SK-N-SH treated with all-trans-retinoic acid at 6 μM for 48 hours (cell line): ENCODE measurements around the gene ABHD17B.

Experiments
- ATAC-seq: fragments of 200-7000 bp; cut with Tn5 transposase; 3 replicates; pipeline ENCODE4 v1.9.1; 2020; ENCODE audit warnings: mild to moderate bottlenecking, moderate library complexity
- ARNTL ChIP-seq: fragments of 450-650 bp; formaldehyde crosslinking; IDR thresholded peaks from 2 replicates; pipeline ENCODE4 v1.5.0; 2020; ENCODE audit warnings: low read depth, mild to moderate bottlenecking, moderate library complexity, borderline replicate concordance
- BACH2 ChIP-seq: fragments of 250-450 bp; sonication (Bioruptor Pico); IDR thresholded peaks from 2 replicates; pipeline ENCODE4 v1.9.0; 2021; ENCODE audit warnings: mild to moderate bottlenecking, borderline replicate concordance
- CSDC2 ChIP-seq: fragments of 250-450 bp; sonication (Bioruptor Pico); IDR thresholded peaks from 2 replicates; pipeline ENCODE4 v1.5.0; 2020; ENCODE audit warnings: mild to moderate bottlenecking, moderate library complexity
- GLIS3 ChIP-seq: fragments of 250-450 bp; sonication (Bioruptor Pico); IDR thresholded peaks from 2 replicates; pipeline ENCODE4 v1.5.0; 2020; ENCODE audit warnings: mild to moderate bottlenecking, moderate library complexity
- ISL1 ChIP-seq: fragments of 250-450 bp; sonication (Bioruptor Pico); IDR thresholded peaks from 2 replicates; pipeline ENCODE4 v2.1.2; 2022; ENCODE audit warnings: mild to moderate bottlenecking, moderate library complexity
- OSR1 ChIP-seq: fragments of 250-450 bp; sonication (Bioruptor Pico); IDR thresholded peaks from 2 replicates; pipeline ENCODE4 v1.8.0; 2022; ENCODE audit warnings: moderate library complexity, mild to moderate bottlenecking, inconsistent platforms
- PPARA ChIP-seq: fragments of 250-450 bp; sonication (Bioruptor Pico); IDR thresholded peaks from 2 replicates; pipeline ENCODE4 v1.5.0; 2020; ENCODE audit warnings: mild to moderate bottlenecking, borderline replicate concordance
- SNAI2 ChIP-seq: fragments of 250-450 bp; sonication (Bioruptor Pico); IDR thresholded peaks from 2 replicates; pipeline ENCODE4 v1.5.0; 2020; ENCODE audit warnings: mild to moderate bottlenecking, moderate library complexity
- TCF4 ChIP-seq: fragments of 250-450 bp; sonication (Bioruptor Pico); IDR thresholded peaks from 2 replicates; pipeline ENCODE4 v1.8.0; 2021; ENCODE audit warnings: mild to moderate bottlenecking, moderate library complexity, borderline replicate concordance
- TOX ChIP-seq: fragments of 250-450 bp; sonication (Bioruptor Pico); IDR thresholded peaks from 2 replicates; pipeline ENCODE4 v1.8.0; 2021; ENCODE audit warnings: mild to moderate bottlenecking, moderate library complexity, borderline replicate concordance
- ZC3H10 ChIP-seq: fragments of 250-450 bp; sonication (Bioruptor Pico); IDR thresholded peaks from 2 replicates; pipeline ENCODE4 v1.5.1; 2021; ENCODE audit warnings: mild to moderate bottlenecking, moderate library complexity
- ZFP3 ChIP-seq: fragments of 250-450 bp; sonication (Bioruptor Pico); IDR thresholded peaks from 2 replicates; pipeline ENCODE4 v1.5.0; 2020; ENCODE audit warnings: mild to moderate bottlenecking, moderate library complexity
- ZFP30 ChIP-seq: fragments of 450-650 bp; formaldehyde crosslinking; IDR thresholded peaks from 2 replicates; pipeline ENCODE4 v1.5.0; 2022; ENCODE audit warnings: mild to moderate bottlenecking, moderate library complexity
- ZNF70 ChIP-seq: fragments of 450-650 bp; formaldehyde crosslinking; IDR thresholded peaks from 2 replicates; pipeline ENCODE4 v1.5.0; 2020; ENCODE audit warnings: mild to moderate bottlenecking, moderate library complexity
- ZNF8 ChIP-seq: fragments of 450-650 bp; formaldehyde crosslinking; IDR thresholded peaks from 2 replicates; pipeline ENCODE4 v1.5.0; 2020; ENCODE audit warnings: mild to moderate bottlenecking, moderate library complexity
- TF ChIP-seq, protein P1 (sequence below): fragments of 250-450 bp; sonication (Bioruptor Pico); IDR thresholded peaks from 2 replicates; pipeline ENCODE4 v1.5.0; 2020; ENCODE audit warnings: mild to moderate bottlenecking, moderate library complexity
- TF ChIP-seq, protein P2 (sequence below): fragments of 250-450 bp; sonication (Bioruptor Pico); IDR thresholded peaks from 2 replicates; pipeline ENCODE4 v1.8.0; 2020; ENCODE audit warnings: mild to moderate bottlenecking, moderate library complexity, borderline replicate concordance
- TF ChIP-seq, protein P3 (sequence below): fragments of 250-450 bp; sonication (Bioruptor Pico); IDR thresholded peaks from 2 replicates; pipeline ENCODE4 v1.8.0; 2021; ENCODE audit warnings: low read depth, mild to moderate bottlenecking, moderate library complexity, borderline replicate concordance
- TF ChIP-seq, protein P4 (sequence below): fragments of 250-450 bp; sonication (Bioruptor Pico); IDR thresholded peaks from 2 replicates; pipeline ENCODE4 v1.5.1; 2020; ENCODE audit warnings: low read depth, mild to moderate bottlenecking, moderate library complexity
- TF ChIP-seq, protein P5 (sequence below): fragments of 250-450 bp; sonication (Bioruptor Pico); IDR thresholded peaks from 2 replicates; pipeline ENCODE4 v1.5.1; 2021; ENCODE audit warnings: mild to moderate bottlenecking, moderate library complexity

The ABHD17B gene

DNA sequence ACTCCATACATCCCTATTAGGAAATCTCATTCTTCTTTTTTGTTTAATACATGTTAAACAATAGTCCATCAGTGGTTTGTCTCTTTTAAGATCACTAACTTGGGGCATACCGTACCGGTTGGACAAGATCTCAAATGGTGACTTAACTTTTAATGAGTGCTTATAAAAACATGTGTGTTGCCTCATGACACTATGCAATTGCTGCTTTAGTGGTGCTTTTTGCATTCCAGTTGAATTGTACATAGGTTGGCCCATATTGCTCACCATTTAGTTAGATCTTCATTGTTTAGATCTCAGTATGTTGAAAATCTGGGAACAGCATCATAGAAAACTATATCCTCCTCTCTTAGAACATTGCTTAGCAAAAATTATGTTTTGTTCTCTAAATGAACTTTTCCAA lies 18.2 kb upstream of the ABHD17B start:
- TF ChIP-seq OSR1 (CRISPR knock-in tag) (no peak), BACH2 (no peak), GLIS3 (CRISPR knock-in tag) (no peak), ZFP30 (CRISPR knock-in tag) (no peak), SNAI2 (CRISPR knock-in tag) (no peak), CSDC2 (CRISPR knock-in tag) (no peak), ARNTL (no peak), ISL1 (no peak), ZC3H10 (CRISPR knock-in tag) (no peak), ZNF70 (no peak), PPARA (CRISPR knock-in tag) (no peak), ZFP3 (no peak), TCF4 (CRISPR knock-in tag) (no peak)
- TF ChIP-seq, protein P1, sequence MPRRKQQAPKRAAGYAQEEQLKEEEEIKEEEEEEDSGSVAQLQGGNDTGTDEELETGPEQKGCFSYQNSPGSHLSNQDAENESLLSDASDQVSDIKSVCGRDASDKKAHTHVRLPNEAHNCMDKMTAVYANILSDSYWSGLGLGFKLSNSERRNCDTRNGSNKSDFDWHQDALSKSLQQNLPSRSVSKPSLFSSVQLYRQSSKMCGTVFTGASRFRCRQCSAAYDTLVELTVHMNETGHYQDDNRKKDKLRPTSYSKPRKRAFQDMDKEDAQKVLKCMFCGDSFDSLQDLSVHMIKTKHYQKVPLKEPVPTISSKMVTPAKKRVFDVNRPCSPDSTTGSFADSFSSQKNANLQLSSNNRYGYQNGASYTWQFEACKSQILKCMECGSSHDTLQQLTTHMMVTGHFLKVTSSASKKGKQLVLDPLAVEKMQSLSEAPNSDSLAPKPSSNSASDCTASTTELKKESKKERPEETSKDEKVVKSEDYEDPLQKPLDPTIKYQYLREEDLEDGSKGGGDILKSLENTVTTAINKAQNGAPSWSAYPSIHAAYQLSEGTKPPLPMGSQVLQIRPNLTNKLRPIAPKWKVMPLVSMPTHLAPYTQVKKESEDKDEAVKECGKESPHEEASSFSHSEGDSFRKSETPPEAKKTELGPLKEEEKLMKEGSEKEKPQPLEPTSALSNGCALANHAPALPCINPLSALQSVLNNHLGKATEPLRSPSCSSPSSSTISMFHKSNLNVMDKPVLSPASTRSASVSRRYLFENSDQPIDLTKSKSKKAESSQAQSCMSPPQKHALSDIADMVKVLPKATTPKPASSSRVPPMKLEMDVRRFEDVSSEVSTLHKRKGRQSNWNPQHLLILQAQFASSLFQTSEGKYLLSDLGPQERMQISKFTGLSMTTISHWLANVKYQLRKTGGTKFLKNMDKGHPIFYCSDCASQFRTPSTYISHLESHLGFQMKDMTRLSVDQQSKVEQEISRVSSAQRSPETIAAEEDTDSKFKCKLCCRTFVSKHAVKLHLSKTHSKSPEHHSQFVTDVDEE (CRISPR knock-in tag), result no peak
- TF ChIP-seq, protein P2, sequence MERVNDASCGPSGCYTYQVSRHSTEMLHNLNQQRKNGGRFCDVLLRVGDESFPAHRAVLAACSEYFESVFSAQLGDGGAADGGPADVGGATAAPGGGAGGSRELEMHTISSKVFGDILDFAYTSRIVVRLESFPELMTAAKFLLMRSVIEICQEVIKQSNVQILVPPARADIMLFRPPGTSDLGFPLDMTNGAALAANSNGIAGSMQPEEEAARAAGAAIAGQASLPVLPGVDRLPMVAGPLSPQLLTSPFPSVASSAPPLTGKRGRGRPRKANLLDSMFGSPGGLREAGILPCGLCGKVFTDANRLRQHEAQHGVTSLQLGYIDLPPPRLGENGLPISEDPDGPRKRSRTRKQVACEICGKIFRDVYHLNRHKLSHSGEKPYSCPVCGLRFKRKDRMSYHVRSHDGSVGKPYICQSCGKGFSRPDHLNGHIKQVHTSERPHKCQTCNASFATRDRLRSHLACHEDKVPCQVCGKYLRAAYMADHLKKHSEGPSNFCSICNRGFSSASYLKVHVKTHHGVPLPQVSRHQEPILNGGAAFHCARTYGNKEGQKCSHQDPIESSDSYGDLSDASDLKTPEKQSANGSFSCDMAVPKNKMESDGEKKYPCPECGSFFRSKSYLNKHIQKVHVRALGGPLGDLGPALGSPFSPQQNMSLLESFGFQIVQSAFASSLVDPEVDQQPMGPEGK (CRISPR knock-in tag), result no peak
- TF ChIP-seq, protein P3, sequence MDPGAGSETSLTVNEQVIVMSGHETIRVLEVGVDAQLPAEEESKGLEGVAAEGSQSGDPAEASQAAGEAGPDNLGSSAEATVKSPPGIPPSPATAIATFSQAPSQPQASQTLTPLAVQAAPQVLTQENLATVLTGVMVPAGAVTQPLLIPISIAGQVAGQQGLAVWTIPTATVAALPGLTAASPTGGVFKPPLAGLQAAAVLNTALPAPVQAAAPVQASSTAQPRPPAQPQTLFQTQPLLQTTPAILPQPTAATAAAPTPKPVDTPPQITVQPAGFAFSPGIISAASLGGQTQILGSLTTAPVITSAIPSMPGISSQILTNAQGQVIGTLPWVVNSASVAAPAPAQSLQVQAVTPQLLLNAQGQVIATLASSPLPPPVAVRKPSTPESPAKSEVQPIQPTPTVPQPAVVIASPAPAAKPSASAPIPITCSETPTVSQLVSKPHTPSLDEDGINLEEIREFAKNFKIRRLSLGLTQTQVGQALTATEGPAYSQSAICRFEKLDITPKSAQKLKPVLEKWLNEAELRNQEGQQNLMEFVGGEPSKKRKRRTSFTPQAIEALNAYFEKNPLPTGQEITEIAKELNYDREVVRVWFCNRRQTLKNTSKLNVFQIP (CRISPR knock-in tag), result no peak
- TF ChIP-seq, protein P4, sequence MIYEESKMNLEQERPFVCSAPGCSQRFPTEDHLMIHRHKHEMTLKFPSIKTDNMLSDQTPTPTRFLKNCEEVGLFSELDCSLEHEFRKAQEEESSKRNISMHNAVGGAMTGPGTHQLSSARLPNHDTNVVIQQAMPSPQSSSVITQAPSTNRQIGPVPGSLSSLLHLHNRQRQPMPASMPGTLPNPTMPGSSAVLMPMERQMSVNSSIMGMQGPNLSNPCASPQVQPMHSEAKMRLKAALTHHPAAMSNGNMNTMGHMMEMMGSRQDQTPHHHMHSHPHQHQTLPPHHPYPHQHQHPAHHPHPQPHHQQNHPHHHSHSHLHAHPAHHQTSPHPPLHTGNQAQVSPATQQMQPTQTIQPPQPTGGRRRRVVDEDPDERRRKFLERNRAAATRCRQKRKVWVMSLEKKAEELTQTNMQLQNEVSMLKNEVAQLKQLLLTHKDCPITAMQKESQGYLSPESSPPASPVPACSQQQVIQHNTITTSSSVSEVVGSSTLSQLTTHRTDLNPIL (CRISPR knock-in tag), result no peak
- no peak for ATAC-seq

DNA sequence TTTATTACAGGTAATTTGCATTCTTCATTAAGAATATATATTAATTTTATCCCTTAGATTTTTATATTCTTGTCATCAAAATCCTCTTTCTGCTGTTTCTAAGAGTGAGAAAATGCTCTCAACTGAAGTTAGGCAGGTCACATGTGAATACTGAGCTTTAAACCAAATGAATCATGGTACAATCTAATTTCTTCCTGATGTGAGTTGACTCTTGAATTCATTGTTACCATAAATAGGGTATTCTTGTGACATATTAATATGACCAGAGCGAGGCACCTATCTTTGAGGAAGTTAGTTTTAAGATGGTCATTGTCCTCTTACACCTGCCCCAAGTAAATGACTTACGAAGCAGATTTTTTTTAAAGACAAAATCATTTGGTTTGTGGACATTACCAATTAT lies 17.8 kb upstream of the ABHD17B start:
- ATAC-seq, result no peak
- TF ChIP-seq OSR1 (CRISPR knock-in tag) (no peak), ZC3H10 (CRISPR knock-in tag) (no peak), ZFP3 (no peak), ISL1 (no peak), ZNF70 (no peak), BACH2 (no peak)

DNA sequence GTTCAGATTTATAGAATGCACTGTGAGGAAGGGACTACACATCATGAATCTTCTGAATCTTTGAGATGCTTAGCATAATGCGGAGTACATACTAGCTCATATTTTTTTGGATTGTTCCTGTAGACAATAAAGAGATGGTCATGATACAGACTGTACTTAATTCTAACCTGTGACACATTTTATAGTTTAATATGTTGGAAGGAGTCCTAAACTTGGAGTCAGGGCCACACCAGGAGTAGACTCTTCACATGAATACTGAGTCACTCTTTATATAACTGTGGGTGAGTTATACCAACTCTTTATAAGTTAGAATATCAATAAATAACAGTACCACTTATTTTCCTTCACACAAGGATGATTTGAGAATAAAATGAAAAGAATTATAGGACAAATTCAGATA lies 17.4 kb upstream of the ABHD17B start:
- ATAC-seq, result no peak
- no peak for TF ChIP-seq TOX (CRISPR knock-in tag)
- no peak for TF ChIP-seq BACH2

DNA sequence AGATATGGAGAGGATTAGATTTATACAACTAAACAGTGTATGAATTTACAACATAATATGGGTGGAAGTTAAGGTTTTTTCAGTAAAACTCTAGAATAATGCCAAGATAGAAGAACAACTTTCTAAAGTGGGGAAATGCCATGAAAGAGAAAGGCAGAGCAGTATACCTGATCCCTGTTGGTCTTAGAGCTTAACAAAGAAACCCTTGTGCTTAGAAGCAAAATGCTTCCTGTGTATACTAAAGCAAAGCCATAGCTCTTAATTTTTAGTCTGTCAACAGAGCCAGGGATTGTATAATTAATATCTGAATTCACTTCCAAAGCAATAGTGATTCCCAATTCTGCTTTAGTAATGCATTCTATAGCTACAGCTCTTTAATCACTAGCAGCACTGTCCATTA lies 14.8 kb upstream of the ABHD17B start:
- no peak for ATAC-seq
- TF ChIP-seq GLIS3 (CRISPR knock-in tag) (no peak), ZNF8 (CRISPR knock-in tag) (no peak), ZNF70 (no peak), ZFP3 (no peak), ZFP30 (CRISPR knock-in tag) (no peak), PPARA (CRISPR knock-in tag) (no peak), SNAI2 (CRISPR knock-in tag) (no peak)
- TF ChIP-seq, protein P1 (CRISPR knock-in tag), result no peak
- TF ChIP-seq, protein P3 (CRISPR knock-in tag), result no peak
- TF ChIP-seq, protein P5, sequence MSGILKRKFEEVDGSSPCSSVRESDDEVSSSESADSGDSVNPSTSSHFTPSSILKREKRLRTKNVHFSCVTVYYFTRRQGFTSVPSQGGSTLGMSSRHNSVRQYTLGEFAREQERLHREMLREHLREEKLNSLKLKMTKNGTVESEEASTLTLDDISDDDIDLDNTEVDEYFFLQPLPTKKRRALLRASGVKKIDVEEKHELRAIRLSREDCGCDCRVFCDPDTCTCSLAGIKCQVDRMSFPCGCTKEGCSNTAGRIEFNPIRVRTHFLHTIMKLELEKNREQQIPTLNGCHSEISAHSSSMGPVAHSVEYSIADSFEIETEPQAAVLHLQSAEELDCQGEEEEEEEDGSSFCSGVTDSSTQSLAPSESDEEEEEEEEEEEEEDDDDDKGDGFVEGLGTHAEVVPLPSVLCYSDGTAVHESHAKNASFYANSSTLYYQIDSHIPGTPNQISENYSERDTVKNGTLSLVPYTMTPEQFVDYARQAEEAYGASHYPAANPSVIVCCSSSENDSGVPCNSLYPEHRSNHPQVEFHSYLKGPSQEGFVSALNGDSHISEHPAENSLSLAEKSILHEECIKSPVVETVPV (CRISPR knock-in tag), result no peak
